Measurements from ENCODE around the gene VPS36. TPM values are rescaled to one million over a fixed set of nuclear protein-coding genes. Genes with fewer than 3 reads are reported as not detected.
A peak's percentile ranks its signal among the peaks of the same experiment; 100 is the strongest.
"Not testable (repeated sequence)": the region's sequence is repeated elsewhere in the genome, so short reads cannot be mapped to it uniquely, and the experiment has no call there.

VPS36 gene
- total RNA-seq, 1 donor from 2014 or later: 24.1 TPM

DNA sequence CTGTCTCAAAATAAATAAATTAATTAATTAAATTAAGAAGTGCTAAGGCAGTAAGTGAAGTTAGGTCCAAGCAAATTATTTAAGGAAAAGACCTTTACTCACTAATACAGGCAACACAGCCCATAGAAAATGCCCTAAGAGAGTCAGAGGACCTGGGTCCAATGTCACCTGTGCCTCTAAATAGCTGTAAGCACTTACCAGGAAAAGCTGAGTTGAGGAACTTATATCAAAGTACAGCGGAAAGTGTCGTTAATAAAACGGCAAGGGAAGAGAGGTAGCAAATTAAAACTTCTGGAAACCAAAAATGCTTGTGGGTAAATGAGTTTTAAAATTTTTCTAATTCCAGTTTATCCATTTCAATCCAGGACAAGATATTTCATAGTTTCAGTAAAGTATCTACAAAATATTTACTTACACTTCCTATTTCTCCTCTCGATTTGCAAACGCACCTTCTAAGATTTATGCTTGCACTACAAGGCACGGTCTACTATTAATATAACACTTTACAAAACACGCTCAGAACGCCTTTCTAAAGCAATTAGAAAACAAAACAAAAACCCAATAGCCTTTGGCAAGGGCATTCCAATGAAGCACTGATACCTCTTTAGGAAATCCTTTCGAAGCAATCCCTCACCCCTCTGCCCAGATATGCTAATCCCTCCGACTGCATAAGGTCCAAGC is 963 bp downstream of the VPS36 start:
- intact Hi-C loops (cut with DNase I): loop anchor here (2.0 to 5.0 kb wide), 3 partner anchors 105 to 255 kb away; partner anchors contain the start of gene SUGT1
- ATAC-seq (no peak), DNase-seq (ENCODE audit: missing footprints) (no peak)

DNA sequence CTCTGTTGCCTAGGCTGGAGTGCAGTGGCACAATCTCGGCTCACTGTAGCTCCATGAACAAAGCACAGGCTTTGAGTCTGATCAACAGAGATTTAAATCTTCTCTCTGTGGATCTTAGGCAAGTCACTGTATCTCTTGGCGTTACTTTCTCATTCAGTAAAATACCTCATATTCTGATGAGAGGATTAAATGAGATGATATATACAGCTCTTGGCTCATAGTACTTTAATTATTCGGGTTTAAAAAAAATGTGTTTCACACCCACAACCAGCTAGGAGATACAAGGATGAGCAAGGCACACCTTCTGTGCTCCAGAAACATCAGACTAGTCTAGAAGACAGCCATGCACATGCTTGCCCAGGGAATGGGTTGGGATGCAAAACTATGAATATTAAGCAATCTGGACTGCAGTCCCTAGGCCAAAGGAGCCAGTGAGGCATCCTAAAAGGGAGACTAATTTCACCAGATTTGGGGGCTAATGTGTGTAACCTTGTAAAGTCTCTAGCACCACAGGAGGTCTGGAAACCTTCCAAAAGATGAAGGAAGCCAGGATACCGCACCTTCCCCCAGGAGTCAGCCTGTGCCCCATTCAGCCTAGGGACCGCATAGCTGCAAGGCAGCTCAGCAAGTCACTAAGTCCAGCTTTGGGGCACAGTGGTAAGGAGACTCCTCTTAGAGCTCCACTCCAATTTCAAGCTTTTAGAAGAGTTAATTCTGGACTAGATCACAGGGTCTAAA is 2.5 kb downstream of the VPS36 start:
- intact Hi-C loops (cut with DNase I): no loop called here
- ATAC-seq: no peak
- no peak for DNase-seq (ENCODE audit: missing footprints)

DNA sequence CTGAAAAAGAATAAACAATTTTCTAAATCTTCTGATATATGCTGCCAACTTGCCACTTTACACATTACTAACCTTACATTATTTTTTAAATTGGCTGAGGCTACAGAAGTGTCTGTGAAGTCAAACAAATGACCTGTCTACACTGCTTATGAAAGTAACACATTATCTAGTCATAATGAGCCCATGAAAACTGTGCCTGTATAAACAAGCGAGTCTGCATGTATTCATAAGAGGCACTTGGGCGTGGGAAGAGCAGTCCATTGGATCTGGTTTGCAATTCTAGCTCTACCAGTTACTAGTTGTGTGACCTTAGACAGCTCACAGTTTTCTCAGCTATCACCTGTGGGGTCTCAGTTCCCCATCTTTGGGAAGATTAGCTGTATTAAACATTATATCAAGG is 3.1 kb downstream of the VPS36 start:
- intact Hi-C loops (cut with DNase I): no loop called here

DNA sequence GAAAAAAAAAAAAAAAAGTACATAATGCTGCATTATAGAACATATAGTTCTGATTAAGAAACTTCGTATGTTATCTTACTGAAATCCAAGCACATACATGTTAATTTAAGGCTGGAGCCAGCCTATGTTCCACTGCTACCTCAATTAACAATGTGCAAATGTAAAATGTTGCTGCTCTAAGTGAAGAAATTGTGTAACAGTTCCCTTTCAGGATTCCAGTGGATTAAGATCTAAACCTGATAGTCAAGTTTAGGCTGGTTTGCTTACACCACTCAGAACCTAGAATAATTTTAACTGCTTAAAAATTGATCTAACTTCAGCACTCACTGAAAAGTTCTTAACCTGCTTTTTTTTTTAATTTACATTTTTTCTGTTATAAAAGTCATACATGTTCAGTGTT is 4.2 kb downstream of the VPS36 start:
- intact Hi-C loops (cut with DNase I): no loop called here
- ATAC-seq (no peak), DNase-seq (ENCODE audit: missing footprints) (no peak)

More for the DNA sequence above, 3.1 kb downstream of the VPS36 start:
- DNase-seq (ENCODE audit: missing footprints): no peak
- ATAC-seq: no peak

GRCh38 chr13:52432456-52432855 is 18.0 kb downstream of the VPS36 start:
- ATAC-seq (no peak), DNase-seq (ENCODE audit: missing footprints) (no peak)
- intact Hi-C loops (cut with DNase I): no loop called here

- intact Hi-C loops (cut with DNase I): loop anchor here (5.0 kb wide), 1 partner anchor 416 kb away; the partner anchor contains the start of genes ALG11 and ATP7B
- ATAC-seq (no peak), DNase-seq (ENCODE audit: missing footprints) (no peak)
Observed at GRCh38 chr13:52428295-52428694, 22.1 kb downstream of the VPS36 start.

GRCh38 chr13:52421216-52421615 is 29.2 kb downstream of the VPS36 start:
- DNase-seq (ENCODE audit: missing footprints) (no peak), ATAC-seq (no peak)
- intact Hi-C loops (cut with DNase I): no loop called here

- DNase-seq (ENCODE audit: missing footprints): no peak
- peak; percentile 46 for ATAC-seq
- intact Hi-C loops (cut with DNase I): no loop called here
Observed at GRCh38 chr13:52419080-52419479, 31.4 kb downstream of the VPS36 start.

DNA sequence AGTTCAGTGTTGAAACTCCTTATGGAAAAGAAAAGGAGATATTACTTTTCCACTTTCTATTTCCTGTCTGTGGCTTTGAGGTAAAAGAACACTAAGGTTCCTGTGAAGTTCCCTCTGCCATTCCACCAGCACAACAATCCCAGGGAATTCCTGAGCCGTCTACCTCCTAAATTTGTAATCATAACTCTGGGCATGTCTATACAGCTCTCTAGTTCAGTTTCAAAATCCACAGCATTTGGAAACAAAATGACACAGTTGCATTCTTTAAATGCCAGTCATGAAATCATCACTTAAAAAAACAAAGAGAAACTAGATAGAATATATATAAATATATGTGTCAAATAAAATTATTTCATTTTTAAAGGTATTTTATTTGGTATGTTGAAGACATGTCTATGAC is 35.5 kb downstream of the VPS36 start:
- no peak for ATAC-seq
- intact Hi-C loops (cut with DNase I): no loop called here
- no peak for DNase-seq (ENCODE audit: missing footprints)

- ATAC-seq: no peak
- intact Hi-C loops (cut with DNase I): no loop called here
Observed at GRCh38 chr13:52414051-52414450, 36.4 kb downstream of the VPS36 start.

GRCh38 chr13:52412128-52412527 is 38.3 kb downstream of the VPS36 start:
- DNase-seq (ENCODE audit: missing footprints) (no peak), ATAC-seq (no peak)
- intact Hi-C loops (cut with DNase I): no loop called here

More at GRCh38 chr13:52414051-52414450, 36.4 kb downstream of the VPS36 start:
- DNase-seq (ENCODE audit: missing footprints): no peak

DNA sequence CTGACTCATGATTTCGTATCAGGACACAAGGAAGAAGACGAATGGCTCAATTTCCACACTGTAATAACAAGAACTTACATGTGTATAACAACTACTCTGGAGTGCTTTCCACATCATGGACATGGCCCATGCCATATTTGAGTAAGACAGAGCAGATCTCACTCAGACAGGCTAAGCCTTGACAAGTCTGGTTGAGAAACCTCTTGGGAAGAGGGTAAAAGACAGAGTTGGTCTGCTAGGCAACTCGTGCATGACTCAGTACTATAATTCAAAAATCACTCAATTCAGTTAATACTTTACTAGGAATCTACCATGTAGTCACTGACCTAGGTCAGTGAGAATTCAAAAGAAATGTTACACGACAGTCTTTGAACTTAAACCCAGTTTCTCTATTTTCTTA is 38.8 kb downstream of the VPS36 start:
- intact Hi-C loops (cut with DNase I): no loop called here
- DNase-seq (ENCODE audit: missing footprints): no peak
- no peak for ATAC-seq

- ATAC-seq; intact Hi-C loops (cut with DNase I): not testable (repeated sequence)
- DNase-seq (ENCODE audit: missing footprints): peak; percentile 60
Observed at GRCh38 chr13:52408071-52408658, 42.3 kb downstream of the VPS36 start.

DNA sequence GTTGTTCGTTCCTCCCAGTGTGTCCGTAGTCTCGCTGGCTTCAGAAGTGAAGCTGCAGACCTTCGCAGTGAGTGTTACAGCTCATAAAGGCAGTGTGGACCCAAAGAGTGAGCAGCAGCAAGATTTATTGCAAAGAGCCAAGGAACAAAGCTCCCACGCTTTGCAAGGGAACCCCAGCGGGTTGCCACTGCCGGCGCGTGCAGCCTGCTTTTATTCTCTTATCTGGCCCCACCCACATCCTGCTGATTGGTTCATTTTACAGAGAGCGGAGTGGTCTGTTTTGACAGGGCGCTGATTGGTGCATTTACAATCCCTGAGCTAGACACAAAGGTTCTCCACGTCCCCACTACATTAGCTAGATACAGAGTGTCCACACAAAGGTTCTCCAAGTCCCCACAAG is 43.0 kb downstream of the VPS36 start:
- intact Hi-C loops (cut with DNase I); DNase-seq (ENCODE audit: missing footprints); ATAC-seq: not testable (repeated sequence)

GRCh38 chr13:52406629-52407028 is 43.8 kb downstream of the VPS36 start:
- ATAC-seq (no peak), DNase-seq (ENCODE audit: missing footprints) (no peak)
- intact Hi-C loops (cut with DNase I): no loop called here

DNA sequence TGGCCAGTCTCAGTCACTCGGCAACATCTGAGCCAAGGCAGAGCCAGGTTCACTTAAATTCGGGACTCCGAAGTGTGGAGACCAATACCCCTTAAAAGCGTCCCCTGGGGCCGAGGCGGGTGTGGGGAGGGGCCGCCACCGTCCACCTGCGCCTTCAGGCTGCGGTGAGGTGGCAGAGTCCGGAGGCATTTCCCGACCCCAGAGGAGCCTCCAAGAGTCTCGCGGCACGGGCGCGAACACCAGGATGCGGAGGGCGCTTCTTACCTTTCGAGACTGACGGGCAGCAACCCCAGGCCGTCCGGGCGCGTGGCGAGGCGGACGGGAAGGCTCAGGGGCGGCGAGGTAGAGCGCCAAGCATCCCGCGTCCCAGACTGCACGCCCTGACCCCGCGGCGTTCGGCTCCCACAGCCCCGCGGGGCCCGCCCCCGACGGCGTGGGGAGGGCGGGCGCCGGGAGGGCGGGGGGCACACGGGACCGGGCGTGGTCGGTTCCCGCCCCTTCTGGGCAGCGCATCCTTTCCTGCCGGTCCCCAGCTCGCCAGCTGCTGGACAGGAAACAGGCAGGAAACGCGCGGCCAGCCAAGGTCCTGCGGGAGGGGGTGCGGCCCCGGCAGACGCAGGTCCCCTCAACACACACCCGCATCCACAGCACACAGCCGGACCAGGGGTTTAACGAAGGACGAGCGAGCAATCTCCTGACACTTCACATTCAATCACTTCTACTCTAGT is 44.5 kb downstream of the VPS36 start, which contains the start of gene THSD1:
Gene THSD1 (minus strand): TSS at position 406 of the 728 bp plus-strand sequence. CDS start 3,572 bp downstream, outside the sequence.
- DNase-seq (ENCODE audit: missing footprints) (peak; percentile 89), ATAC-seq (peak; percentile 96)
- intact Hi-C loops (cut with DNase I): loop anchor here (1.0 kb wide), 1 partner anchor 45 kb away; no protein-coding TSS in a partner anchor

DNA sequence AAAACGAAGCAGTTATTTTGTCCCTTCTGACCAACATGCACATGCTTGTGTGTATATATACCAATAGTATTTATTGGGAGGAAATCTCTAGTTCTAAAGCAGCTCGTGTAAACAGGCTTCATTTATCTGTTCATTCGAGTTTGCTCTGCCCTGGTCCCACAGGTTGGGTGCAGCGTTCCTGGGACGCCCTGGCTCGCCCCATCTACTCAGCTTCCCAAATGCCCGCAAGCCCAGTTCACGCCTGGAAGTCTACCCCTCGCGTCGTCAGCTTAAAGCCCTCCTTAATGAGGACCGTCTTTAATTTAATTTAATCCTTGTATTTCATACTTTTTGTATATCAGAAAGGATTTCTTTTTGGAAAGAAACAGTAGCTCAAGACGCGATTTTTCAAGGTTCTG is 45.1 kb downstream of the VPS36 start:
- intact Hi-C loops (cut with DNase I): loop anchor here (1.0 kb wide), 1 partner anchor 46 kb away; no protein-coding TSS in a partner anchor
- no peak for DNase-seq (ENCODE audit: missing footprints)
- no peak for ATAC-seq

DNA sequence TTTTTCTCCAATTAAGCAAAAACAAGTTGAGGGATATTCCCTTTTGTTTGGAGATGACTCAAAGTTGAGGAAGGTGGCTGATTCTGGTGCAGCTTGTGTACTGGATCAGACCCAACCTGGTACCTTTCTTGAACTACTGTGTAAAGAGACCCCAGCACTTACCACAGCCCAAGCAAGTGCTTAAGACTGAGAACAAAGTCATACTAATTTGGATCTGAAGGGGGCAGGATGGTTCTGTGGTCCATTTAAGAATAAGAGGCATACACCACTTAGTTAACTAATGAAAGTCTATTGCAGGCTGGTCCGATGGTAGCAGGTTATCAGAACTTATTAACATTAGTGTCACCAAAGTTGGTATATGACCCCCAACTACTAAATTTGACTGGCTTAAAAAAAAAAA is 50.7 kb downstream of the VPS36 start:
- DNase-seq (ENCODE audit: missing footprints) (no peak), ATAC-seq (no peak)
- intact Hi-C loops (cut with DNase I): no loop called here

GRCh38 chr13:52399046-52399445 is 51.4 kb downstream of the VPS36 start:
- intact Hi-C loops (cut with DNase I): no loop called here
- DNase-seq (ENCODE audit: missing footprints) (no peak), ATAC-seq (no peak)

Measured in Right ventricle myocardium inferior (tissue), 1 donor.